Measurements from ENCODE around the gene ARHGEF37.

The ARHGEF37 gene

GRCh38 chr5:149540089-149540488, 41.2 kb upstream of the ARHGEF37 start:
- TF ChIP-seq EGR1 (IDR thresholded peaks at IDR 0.05) (no peak), RAD21 (IDR thresholded peaks at IDR 0.05; ENCODE audit: low read depth) (no peak), FOXM1 (IDR thresholded peaks at IDR 0.05; ENCODE audit: borderline replicate concordance, low read depth) (no peak)
- TF ChIP-seq, protein P1, sequence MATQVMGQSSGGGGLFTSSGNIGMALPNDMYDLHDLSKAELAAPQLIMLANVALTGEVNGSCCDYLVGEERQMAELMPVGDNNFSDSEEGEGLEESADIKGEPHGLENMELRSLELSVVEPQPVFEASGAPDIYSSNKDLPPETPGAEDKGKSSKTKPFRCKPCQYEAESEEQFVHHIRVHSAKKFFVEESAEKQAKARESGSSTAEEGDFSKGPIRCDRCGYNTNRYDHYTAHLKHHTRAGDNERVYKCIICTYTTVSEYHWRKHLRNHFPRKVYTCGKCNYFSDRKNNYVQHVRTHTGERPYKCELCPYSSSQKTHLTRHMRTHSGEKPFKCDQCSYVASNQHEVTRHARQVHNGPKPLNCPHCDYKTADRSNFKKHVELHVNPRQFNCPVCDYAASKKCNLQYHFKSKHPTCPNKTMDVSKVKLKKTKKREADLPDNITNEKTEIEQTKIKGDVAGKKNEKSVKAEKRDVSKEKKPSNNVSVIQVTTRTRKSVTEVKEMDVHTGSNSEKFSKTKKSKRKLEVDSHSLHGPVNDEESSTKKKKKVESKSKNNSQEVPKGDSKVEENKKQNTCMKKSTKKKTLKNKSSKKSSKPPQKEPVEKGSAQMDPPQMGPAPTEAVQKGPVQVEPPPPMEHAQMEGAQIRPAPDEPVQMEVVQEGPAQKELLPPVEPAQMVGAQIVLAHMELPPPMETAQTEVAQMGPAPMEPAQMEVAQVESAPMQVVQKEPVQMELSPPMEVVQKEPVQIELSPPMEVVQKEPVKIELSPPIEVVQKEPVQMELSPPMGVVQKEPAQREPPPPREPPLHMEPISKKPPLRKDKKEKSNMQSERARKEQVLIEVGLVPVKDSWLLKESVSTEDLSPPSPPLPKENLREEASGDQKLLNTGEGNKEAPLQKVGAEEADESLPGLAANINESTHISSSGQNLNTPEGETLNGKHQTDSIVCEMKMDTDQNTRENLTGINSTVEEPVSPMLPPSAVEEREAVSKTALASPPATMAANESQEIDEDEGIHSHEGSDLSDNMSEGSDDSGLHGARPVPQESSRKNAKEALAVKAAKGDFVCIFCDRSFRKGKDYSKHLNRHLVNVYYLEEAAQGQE (IDR thresholded peaks at IDR 0.05; ENCODE audit: low read depth) = no peak

- TF ChIP-seq TAF1 (IDR thresholded peaks at IDR 0.05; ENCODE audit: low read depth) = no peak
- TF ChIP-seq FOXM1 (IDR thresholded peaks at IDR 0.05; ENCODE audit: borderline replicate concordance, low read depth) = no peak
- no peak for TF ChIP-seq CREB1 (IDR thresholded peaks at IDR 0.05; ENCODE audit: low read depth)
- TF ChIP-seq YY1 (IDR thresholded peaks at IDR 0.05; ENCODE audit: low read depth) = no peak
- no peak for TF ChIP-seq EGR1 (IDR thresholded peaks at IDR 0.05)
- no peak for TF ChIP-seq USF1 (IDR thresholded peaks at IDR 0.05)
- TF ChIP-seq RAD21 (IDR thresholded peaks at IDR 0.05; ENCODE audit: low read depth) = no peak
- no peak for TF ChIP-seq ZBTB7A (IDR thresholded peaks at IDR 0.05; ENCODE audit: low read depth)
- TF ChIP-seq MAX (IDR thresholded peaks at IDR 0.05) = no peak
- TF ChIP-seq NFIC (IDR thresholded peaks at IDR 0.05) = no peak
- no peak for TF ChIP-seq TCF12 (IDR thresholded peaks at IDR 0.05; ENCODE audit: low read depth)
These were observed 39.4 kb upstream of the ARHGEF37 start for GRCh38 chr5:149541893-149542292.

DNA sequence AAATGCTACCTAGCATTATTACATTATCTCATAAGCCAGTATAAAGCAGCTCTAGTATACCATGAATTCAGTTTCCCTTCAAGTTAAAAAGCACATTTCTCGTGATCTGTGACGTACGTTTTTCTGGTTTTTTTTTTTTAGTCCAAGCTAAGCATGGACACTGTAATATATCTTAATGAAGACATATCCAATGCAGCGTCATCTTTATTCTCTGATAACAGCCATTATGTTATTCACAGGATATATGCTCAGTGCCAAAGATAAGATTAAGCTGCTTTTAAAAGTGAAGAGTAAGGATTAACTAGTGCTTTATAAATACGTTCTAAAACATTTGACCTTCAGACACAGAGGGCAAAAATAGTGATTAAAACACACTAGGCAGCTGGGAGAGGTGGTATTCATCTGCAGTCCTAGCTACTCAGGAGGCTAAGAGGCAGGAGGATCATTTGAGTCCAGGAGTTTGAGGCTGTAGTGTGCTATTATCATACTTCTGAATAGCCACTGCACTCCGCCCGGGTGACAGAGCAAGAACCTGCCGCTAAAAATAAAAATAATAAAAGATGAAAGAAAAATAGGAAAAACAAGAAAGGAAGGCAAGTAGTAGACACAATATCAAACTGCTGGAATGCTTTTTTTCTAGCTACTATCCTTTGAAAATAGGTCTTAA, 37.8 kb upstream of the ARHGEF37 start:
- no peak for TF ChIP-seq EGR1 (IDR thresholded peaks at IDR 0.05)
- no peak for TF ChIP-seq YY1 (IDR thresholded peaks at IDR 0.05; ENCODE audit: low read depth)
- TF ChIP-seq NFIC (IDR thresholded peaks at IDR 0.05) = no peak

DNA sequence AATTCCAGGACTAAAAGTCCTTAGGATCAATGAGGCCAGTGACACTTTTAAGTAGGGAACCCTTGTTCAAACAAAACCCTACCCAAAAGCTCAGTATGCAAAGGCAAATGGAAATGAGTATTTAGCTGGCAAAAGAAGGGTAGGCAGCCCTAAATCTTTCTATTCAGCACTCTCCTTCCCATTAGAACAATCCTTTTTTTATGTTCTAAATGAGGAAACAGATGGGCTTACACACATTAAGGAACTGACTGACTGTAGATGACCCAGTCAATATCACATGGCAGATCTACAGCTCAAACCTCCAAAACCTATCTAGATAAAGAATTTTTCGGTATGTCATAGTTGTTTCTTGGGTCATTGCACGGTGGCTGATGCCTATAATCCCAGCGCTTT, 37.3 kb upstream of the ARHGEF37 start:
- TF ChIP-seq CREB1 (IDR thresholded peaks at IDR 0.05; ENCODE audit: low read depth) = no peak
- no peak for TF ChIP-seq RAD21 (IDR thresholded peaks at IDR 0.05; ENCODE audit: low read depth)
- no peak for TF ChIP-seq USF1 (IDR thresholded peaks at IDR 0.05)
- TF ChIP-seq YY1 (IDR thresholded peaks at IDR 0.05; ENCODE audit: low read depth) = no peak
- no peak for TF ChIP-seq MAX (IDR thresholded peaks at IDR 0.05)
- no peak for TF ChIP-seq ZBTB7A (IDR thresholded peaks at IDR 0.05; ENCODE audit: low read depth)
- TF ChIP-seq CEBPB (IDR thresholded peaks at IDR 0.05) = no peak
- TF ChIP-seq TAF1 (IDR thresholded peaks at IDR 0.05; ENCODE audit: low read depth) = no peak
- TF ChIP-seq, protein P1 (IDR thresholded peaks at IDR 0.05; ENCODE audit: low read depth) = no peak
- no peak for TF ChIP-seq FOXM1 (IDR thresholded peaks at IDR 0.05; ENCODE audit: borderline replicate concordance, low read depth)
- no peak for TF ChIP-seq TCF12 (IDR thresholded peaks at IDR 0.05; ENCODE audit: low read depth)
- no peak for TF ChIP-seq TEAD4 (IDR thresholded peaks at IDR 0.05)
- TF ChIP-seq EGR1 (IDR thresholded peaks at IDR 0.05) = no peak
- TF ChIP-seq EP300 (IDR thresholded peaks at IDR 0.05; ENCODE audit: borderline replicate concordance) = no peak

DNA sequence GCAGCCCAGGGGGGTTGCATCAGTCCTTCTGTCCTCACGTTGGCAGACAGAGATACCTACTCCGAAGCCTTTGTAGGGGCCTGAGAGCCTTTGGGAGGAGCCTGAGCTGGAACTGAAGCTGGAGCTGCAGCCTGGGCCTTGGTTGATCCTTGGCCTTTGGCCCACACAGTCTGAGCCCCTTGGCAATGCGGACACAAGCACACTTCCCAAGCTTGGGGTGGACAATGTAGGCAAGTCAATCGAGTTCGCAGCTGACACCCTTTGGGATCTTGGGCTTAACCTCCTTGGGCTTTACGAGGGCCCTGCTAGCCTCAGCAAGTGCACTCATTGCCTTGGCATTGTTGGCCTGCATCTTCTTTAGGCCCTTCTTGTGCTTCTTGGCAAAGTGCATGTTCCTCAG, 36.0 kb upstream of the ARHGEF37 start:
- TF ChIP-seq NFIC (IDR thresholded peaks at IDR 0.05) (no peak), USF1 (IDR thresholded peaks at IDR 0.05) (no peak), CEBPB (IDR thresholded peaks at IDR 0.05) (no peak), TAF1 (IDR thresholded peaks at IDR 0.05; ENCODE audit: low read depth) (no peak), YY1 (IDR thresholded peaks at IDR 0.05; ENCODE audit: low read depth) (no peak), RAD21 (IDR thresholded peaks at IDR 0.05; ENCODE audit: low read depth) (no peak), MAX (IDR thresholded peaks at IDR 0.05) (no peak), TEAD4 (IDR thresholded peaks at IDR 0.05) (no peak), TCF12 (IDR thresholded peaks at IDR 0.05; ENCODE audit: low read depth) (no peak), FOXM1 (IDR thresholded peaks at IDR 0.05; ENCODE audit: borderline replicate concordance, low read depth) (no peak)
- TF ChIP-seq, protein P1 (IDR thresholded peaks at IDR 0.05; ENCODE audit: low read depth) = no peak

Measured in Ishikawa (cell line).